HG03342 (cell line): ENCODE results near the gene SLC22A31.
A peak's percentile ranks its signal among the peaks of the same experiment; 100 is the strongest.

Experiments
- ATAC-seq: cut with Tn5 transposase; IDR thresholded peaks from one replicate; pipeline ENCODE4 v1.9.1; 2021; ENCODE audit warnings: mild to moderate bottlenecking, moderate library complexity; ENCODE audit not compliant: unreplicated experiment

Gene SLC22A31

GRCh38 chr16:89179656-89180315 lies 20.6 kb downstream of the SLC22A31 start:
- ATAC-seq, result no peak

GRCh38 chr16:89179148-89179484 lies 21.2 kb downstream of the SLC22A31 start:
- ATAC-seq, result no peak

GRCh38 chr16:89178453-89179147 lies 21.7 kb downstream of the SLC22A31 start:
- ATAC-seq, result no peak

GRCh38 chr16:89177501-89177900 lies 22.8 kb downstream of the SLC22A31 start:
- no peak for ATAC-seq

- ATAC-seq, result no peak
Observed at GRCh38 chr16:89176717-89177116, 23.6 kb downstream of the SLC22A31 start.

- ATAC-seq, result no peak
Observed at GRCh38 chr16:89176147-89176690, 24.1 kb downstream of the SLC22A31 start.

- no peak for ATAC-seq
Observed at GRCh38 chr16:89175280-89176146, 24.8 kb downstream of the SLC22A31 start.

GRCh38 chr16:89174877-89175276 lies 25.5 kb downstream of the SLC22A31 start:
- no peak for ATAC-seq

- ATAC-seq, result no peak
Observed at GRCh38 chr16:89174055-89174827, 26.1 kb downstream of the SLC22A31 start.

- no peak for ATAC-seq
Observed at GRCh38 chr16:89173174-89173921, 27.0 kb downstream of the SLC22A31 start.

- ATAC-seq, result no peak
Observed at GRCh38 chr16:89172528-89173173, 27.7 kb downstream of the SLC22A31 start.

- ATAC-seq, result no peak
Observed at GRCh38 chr16:89172171-89172527, 28.2 kb downstream of the SLC22A31 start.

GRCh38 chr16:89171216-89172170 lies 28.8 kb downstream of the SLC22A31 start, which contains the start of gene CDH15:
CDH15 (plus strand) TSS chr16:89171748; CDS start chr16:89171832, 84 bp downstream.
- peak; percentile 80 for ATAC-seq

- no peak for ATAC-seq
Observed at GRCh38 chr16:89170346-89171215, 29.8 kb downstream of the SLC22A31 start.

GRCh38 chr16:89169778-89170177 lies 30.6 kb downstream of the SLC22A31 start:
- no peak for ATAC-seq

GRCh38 chr16:89168381-89169189 lies 31.8 kb downstream of the SLC22A31 start:
- no peak for ATAC-seq
